Pulmonary artery endothelial cell (primary cell): Measurements from ENCODE around the gene TGFBR3L. TPM values are rescaled to one million over a fixed set of nuclear protein-coding genes. Genes with fewer than 3 reads are reported as not detected.

ENCODE experiments used
- DNase-seq: peaks from one replicate; pipeline ENCODE4 v3.0.0-alpha.2; 2011; ENCODE audit warnings: low read depth, low spot score
- total RNA-seq: library from RNA; depleted of rRNA; stranded (reverse); fragments of >200 nt; gene quantifications from 2 replicates; pipeline ENCODE4 v1.2.3, GENCODE V29; 2014

The TGFBR3L gene
- 0.53 and 0.73 TPM in 2 replicates for total RNA-seq

GRCh38 chr19:7914598-7915045, at the start of gene TGFBR3L:
TGFBR3L (plus strand) TSS chr19:7914830.
- DNase-seq, result no peak

DNA sequence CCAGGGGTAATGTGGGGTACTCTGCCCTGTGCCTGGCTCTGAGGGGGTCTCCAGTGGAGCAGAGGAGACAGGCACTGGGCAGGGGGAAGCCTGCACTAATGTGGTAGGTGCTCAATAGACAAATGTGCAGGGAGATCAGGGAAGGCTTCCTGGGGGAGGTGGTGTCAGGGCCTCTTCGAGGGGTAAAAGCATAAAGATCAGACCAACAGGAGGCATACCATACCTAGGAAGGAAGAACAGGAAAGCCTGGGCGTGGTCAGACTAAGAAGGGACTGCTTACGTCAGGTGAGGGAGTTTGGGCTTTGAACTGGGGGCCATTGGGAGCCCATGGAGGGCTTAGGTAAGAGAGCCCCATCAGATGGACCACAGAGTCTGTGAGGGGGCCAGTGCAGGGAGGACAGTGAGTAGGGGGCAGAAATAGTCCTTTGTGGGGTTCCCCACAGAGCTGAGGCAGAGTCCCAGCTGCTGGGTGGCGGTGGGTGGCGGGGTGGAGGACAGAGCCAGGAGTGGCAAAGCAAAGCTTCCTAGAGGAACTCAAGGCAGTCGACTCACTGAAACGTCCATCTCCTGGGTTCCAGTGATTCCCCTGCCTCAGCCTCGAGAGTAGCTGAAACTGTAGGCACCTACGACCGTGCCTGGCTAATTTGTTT, 49.2 kb upstream of the TGFBR3L start:
- DNase-seq, result no peak

GRCh38 chr19:7866399-7867091, 48.1 kb upstream of the TGFBR3L start:
- DNase-seq, result no peak

DNA sequence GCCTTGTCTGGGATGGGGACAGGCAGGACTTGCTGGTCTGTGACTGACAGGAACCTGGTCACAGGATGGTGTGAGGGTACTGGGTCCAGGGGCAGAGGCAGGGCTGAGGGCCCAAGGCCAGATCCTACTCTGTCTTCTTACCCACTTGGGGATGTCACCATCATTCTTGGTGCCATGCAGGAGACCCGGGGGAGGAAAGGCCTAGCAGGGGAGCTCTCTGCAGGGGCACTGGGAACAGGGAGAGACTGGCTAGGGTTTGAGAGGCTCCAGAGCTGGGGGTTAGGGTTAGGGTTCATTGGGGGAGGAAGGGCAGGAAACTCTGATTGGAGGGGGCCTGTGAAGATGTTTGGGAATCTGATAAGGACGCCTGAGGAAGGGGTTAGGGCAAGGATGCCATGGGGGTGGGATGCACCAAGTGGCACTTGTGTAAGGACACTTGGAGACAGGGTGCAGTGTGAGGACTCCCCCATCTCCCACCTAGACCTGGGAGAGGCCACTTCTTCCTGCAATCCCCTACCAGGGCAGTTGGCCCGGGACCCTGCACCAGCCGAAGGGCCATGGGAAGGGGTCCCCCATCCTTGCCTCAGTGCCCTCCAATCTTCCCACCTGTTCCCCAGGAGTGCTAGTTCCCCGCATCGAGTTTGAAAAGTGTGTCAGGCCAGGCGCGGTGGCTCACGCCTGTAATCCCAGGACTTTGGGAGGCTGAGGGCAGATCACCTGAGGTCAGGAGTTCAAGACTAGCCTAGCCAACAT, 47.4 kb upstream of the TGFBR3L start:
- DNase-seq, result no peak

GRCh38 chr19:7868326-7868670, 46.3 kb upstream of the TGFBR3L start:
- no peak for DNase-seq

- DNase-seq, result no peak
Observed at GRCh38 chr19:7868671-7869452, 45.8 kb upstream of the TGFBR3L start.

- no peak for DNase-seq
Observed at GRCh38 chr19:7869453-7869909, 45.1 kb upstream of the TGFBR3L start.

DNA sequence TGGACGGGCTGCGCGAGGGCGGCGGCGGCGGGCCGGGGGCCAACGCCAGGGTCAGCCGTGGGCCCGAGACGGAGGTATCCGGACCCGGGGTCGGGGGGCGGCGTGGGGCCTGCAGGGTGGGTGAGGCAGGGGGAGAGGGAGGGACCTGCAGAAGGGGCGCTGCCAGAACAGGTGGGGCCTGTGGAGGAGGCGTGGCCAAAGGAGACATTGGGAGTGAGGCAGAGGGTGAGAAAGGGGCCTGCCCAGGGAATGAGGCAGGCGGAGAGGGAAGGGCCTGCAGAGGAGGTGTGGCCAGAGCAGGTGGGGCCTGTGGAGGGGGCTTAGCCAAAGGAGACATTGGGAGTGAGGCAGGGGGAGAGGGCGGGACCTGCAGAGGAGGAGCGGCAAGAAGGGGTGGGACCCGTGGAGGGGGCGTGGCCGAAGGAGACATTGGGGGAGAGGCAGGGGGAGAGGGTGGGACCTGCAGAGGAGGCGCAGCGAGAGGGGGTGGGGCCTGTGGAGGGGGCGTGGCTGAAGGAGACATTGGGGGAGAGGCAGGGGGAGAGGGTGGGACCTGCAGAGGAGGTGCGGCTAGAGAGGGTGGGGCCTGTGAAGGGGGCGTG, 44.6 kb upstream of the TGFBR3L start:
- DNase-seq, result no peak

- no peak for DNase-seq
Observed at GRCh38 chr19:7870571-7871436, 43.8 kb upstream of the TGFBR3L start.

DNA sequence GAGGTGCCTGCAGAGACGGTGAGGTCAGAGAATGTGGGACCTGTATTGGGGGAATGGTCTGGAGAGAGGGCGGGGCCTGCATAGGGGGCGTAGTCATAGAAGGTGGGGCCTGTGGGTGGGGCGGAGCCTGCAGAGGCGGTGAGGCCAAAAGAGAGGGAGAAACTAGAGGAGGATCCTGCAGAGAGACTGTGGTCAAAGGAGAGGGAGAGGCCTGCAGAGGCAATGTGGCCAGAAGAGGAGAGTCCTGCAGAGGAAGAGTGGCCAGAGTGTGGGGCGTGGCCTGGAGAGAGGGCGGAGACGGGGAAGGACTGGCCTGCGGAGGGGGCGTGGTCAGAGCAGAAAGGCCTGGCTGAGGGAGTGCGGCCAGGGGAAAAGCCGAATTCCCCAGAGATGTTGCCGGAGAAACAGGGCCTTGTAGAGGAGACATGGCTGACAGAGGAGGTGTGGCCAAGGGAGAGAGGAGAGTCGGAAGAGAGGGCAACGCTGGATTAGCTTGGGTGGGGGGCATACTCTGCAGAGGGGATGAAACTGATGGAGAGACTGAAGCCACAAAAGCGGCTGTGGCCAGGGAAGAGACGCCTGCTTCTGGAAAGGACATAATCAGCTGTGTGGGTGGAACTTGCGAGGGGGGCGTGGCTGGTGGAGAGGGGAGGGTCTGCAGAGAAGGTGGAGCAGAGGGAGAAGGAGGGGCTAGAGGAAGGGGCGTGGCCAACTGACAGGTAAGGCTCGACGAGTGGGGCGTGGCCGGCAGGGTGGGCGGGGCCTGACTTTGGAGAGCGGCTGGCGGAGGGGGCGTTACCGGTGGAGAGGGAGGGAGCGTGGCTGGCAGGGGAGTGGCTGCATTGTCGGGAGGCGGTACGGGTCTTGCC, 43.0 kb upstream of the TGFBR3L start:
- peak; percentile 33 for DNase-seq

GRCh38 chr19:7872306-7873204, 42.1 kb upstream of the TGFBR3L start:
- DNase-seq, result no peak

DNA sequence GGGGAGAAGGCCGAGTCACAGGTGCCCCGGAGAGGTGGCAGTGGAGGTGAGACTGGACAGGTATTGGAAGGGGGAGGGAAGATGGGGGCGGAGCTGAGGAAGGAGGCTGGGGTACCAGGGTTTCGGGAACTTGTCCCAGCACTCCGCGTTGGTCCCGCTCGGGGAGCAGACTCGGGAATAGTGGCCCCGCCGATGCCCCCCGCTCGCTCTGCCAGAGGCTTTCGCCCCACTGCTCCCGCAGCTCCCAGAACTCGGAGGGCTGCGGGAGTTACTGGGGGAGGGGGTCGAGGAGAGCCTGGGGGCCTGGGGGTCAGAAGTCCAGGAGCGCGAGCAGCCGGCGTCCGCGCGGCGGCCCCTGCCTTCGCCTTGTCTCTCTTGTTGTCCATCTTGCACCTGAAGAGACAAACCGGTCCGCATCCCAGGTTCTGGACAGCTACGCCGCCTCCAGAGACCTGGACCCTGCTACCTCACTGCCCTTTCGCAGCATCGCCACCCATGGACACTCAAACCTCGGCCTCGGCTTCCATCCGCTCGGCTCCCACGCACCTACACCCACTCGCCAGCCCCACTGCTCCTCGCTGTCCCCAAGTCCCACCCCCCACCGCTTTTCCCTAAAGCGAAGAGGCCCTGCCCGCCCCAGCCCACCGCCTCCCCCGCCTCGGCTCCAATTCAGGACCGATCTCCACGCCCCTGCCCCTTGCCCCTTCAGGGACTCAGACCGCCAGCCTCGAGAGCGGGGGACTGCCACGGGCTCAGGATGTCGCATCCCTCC, 41.1 kb upstream of the TGFBR3L start:
- DNase-seq, result no peak

- no peak for DNase-seq
Observed at GRCh38 chr19:7874076-7874896, 40.3 kb upstream of the TGFBR3L start, which contains the start of gene PRR36. PRR36 (minus strand) TSS chr19:7874390; CDS start chr19:7873689, 701 bp downstream.

GRCh38 chr19:7874897-7875273, 39.7 kb upstream of the TGFBR3L start:
- no peak for DNase-seq

- no peak for DNase-seq
Observed at GRCh38 chr19:7877249-7877836, 37.3 kb upstream of the TGFBR3L start.
